Nephron progenitor cell (in vitro differentiated cells): Measurements from ENCODE around the gene RENBP.

Experiments
- DNase-seq: peaks from one replicate; pipeline ENCODE4 v3.0.0; 2021
- H3K27ac Mint-ChIP-seq: 2 replicates; pipeline ENCODE4 v1.8.0; 2021; ENCODE audit warnings: mild to moderate bottlenecking, moderate library complexity, mixed read lengths
- H3K27me3 Mint-ChIP-seq: 2 replicates; pipeline ENCODE4 v1.8.0; 2021; ENCODE audit warnings: mild to moderate bottlenecking, low read depth, mixed read lengths; ENCODE audit not compliant: poor library complexity
- H3K36me3 Mint-ChIP-seq: 2 replicates; pipeline ENCODE4 v1.8.0; 2021; ENCODE audit warnings: low read depth, mixed read lengths
- H3K4me1 Mint-ChIP-seq: 2 replicates; pipeline ENCODE4 v1.8.0; 2021; ENCODE audit warnings: mixed read lengths
- H3K4me3 Mint-ChIP-seq: 2 replicates; pipeline ENCODE4 v1.8.0; 2021; ENCODE audit warnings: mild to moderate bottlenecking, moderate library complexity, mixed read lengths
- H3K9me3 Mint-ChIP-seq: 2 replicates; pipeline ENCODE4 v1.8.0; 2021; ENCODE audit warnings: mild to moderate bottlenecking, moderate library complexity, mixed read lengths
- TF ChIP-seq, protein P1 (sequence below): fragments of 200-600 bp; sonication (generic); IDR thresholded peaks from 2 replicates; pipeline ENCODE4 v1.5.0; 2021; ENCODE audit warnings: antibody characterized with exemption

RENBP gene

DNA sequence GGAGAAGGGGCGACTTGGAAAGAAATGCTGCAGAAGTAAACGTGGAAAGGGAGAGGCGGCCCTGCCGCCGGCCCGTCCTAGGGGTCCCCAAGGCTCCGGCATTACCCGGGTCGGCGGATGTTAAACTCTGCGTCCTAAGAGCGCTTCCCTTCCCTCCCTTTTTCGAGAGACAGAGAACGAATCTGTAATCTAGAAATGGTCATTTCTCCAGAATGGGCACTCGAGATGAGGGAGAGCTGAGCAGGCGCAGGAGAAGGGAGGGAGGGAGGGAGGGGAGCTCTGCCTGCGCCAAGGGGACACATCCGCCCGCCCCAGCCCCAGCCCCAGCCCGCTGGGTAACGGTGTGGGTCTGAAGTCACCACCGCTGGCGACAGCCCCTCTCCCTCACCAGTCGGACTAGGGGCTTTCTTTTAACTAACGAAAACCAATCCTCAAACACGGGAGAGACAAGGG is 25.5 kb upstream of the RENBP start:
- Mint-ChIP-seq H3K36me3 (peaks cover 7% of the 10 kb centered on the region), H3K27ac (peak overlapping the region; percentile 100), H3K4me1 (peaks cover 64% of the 10 kb centered on the region), H3K4me3 (peak overlapping the region; percentile 100), H3K27me3 (peaks cover 3% of the 10 kb centered on the region), H3K9me3 (no peaks in the 10 kb centered on the region)
- no peak for DNase-seq
- TF ChIP-seq, protein P1, sequence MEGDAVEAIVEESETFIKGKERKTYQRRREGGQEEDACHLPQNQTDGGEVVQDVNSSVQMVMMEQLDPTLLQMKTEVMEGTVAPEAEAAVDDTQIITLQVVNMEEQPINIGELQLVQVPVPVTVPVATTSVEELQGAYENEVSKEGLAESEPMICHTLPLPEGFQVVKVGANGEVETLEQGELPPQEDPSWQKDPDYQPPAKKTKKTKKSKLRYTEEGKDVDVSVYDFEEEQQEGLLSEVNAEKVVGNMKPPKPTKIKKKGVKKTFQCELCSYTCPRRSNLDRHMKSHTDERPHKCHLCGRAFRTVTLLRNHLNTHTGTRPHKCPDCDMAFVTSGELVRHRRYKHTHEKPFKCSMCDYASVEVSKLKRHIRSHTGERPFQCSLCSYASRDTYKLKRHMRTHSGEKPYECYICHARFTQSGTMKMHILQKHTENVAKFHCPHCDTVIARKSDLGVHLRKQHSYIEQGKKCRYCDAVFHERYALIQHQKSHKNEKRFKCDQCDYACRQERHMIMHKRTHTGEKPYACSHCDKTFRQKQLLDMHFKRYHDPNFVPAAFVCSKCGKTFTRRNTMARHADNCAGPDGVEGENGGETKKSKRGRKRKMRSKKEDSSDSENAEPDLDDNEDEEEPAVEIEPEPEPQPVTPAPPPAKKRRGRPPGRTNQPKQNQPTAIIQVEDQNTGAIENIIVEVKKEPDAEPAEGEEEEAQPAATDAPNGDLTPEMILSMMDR, result no peak

DNA sequence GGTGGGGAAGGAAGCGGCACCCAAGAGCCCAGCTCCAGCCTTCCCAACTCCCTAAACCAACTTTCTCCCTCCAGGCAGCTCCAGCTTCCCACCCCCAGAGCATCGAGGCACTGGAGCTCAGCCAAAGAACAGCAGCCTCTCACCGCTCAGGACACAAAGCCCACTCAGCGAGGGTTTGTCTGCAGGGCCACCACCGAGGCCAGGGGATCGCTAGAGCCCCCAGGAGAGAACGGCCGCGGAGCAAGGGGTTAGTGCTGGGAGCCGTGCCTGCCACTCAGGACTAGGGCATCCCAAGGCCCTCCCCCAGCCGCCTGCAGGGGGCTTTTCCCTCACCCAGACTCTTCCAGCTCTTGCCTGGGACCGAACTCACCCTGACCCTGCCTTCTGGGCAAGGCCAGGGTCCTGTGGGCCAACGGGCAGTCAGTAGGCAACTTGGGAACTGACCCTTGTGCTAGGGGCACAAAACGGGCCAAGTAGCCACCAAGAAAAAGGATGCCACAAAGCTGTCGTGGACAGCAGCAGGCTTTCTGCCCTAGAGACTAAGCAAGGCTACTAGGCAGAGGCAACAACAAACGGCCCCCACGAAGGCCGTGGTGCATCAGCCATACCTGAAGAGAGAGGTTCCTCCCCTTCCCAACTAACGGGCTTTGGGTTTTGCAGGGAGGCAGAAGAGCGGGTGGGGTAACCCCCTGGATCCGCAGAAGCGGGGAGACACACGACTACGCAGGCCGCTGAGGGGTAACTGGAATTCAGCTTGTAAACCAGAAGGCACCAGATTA is 24.9 kb upstream of the RENBP start:
- Mint-ChIP-seq H3K9me3 (no peaks in the 10 kb centered on the region), H3K4me3 (peak overlapping the region; percentile 100), H3K27ac (peak overlapping the region; percentile 100), H3K4me1 (peaks cover 58% of the 10 kb centered on the region), H3K36me3 (peaks cover 10% of the 10 kb centered on the region), H3K27me3 (peaks cover 3% of the 10 kb centered on the region)
- TF ChIP-seq, protein P1, result no peak
- peak; percentile 42 for DNase-seq

- TF ChIP-seq, protein P1, result no peak
- Mint-ChIP-seq H3K9me3 (no peaks in the 10 kb centered on the region), H3K36me3 (peaks cover 10% of the 10 kb centered on the region), H3K4me3 (peak overlapping the region; percentile 100), H3K27me3 (peaks cover 3% of the 10 kb centered on the region), H3K27ac (no peak overlapping the region), H3K4me1 (peaks cover 52% of the 10 kb centered on the region)
- DNase-seq, result peak; percentile 53
These were observed 24.3 kb upstream of the RENBP start for GRCh38 chrX:153968754-153969124.

DNA sequence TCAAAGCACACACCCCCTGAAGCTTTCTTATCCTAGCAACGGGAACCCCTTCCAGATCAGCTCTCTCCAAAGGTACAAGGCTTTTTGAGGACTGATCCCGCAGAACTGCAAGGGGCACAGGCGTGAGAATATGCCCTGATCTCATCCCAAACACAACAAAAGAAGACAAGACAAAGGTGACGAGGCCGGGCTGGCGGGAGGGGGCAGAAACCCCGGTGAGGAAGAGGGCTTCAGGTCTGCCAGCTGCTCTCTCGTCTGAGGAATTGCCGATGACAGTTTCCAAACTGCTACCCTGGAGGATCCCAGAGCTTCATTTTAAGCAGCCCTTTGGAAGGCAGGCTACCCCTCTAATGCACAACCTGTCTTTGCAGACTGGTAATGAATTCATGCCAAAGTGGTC is 23.8 kb upstream of the RENBP start:
- TF ChIP-seq, protein P1, result no peak
- H3K9me3 Mint-ChIP-seq, result no peaks in the 10 kb centered on the region
- H3K4me1 Mint-ChIP-seq, result peaks cover 47% of the 10 kb centered on the region
- H3K27ac Mint-ChIP-seq, result peak overlapping the region; percentile 88
- peaks cover 3% of the 10 kb centered on the region for H3K27me3 Mint-ChIP-seq
- H3K4me3 Mint-ChIP-seq, result peak overlapping the region; percentile 100
- H3K36me3 Mint-ChIP-seq, result peaks cover 10% of the 10 kb centered on the region
- no peak for DNase-seq

DNA sequence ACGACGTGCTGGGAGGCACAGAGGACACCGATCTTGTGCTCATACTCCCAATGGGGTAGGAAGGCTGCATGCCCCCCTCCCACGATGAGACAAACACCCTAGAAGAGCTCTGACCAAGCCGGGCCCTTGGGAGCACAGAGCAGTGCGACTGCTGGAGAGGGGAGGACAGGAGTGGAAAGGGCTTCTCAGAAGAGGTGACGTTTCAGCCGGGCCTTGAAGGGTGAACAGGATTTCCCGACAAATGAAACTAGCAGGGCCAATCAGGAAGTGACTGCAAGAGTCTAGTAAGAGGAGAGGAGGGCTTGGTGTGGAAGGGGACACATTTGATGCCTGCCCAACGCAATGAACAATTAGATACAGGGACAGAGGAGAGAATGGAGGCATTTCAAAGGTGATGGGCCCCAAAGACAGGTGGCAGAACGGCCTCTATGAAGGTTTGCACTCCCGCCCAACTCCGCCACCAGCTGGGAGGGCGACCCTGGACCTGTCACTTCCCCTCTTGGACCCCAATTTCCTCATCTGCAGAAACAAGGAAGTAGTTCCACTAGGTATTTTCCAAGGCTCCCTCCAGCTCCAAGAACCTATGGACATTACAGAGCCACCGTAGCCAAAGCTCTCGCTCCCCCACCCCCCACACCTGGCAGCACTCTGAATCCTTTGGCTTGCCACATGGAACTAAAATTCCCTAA is 23.2 kb upstream of the RENBP start:
- no peak for DNase-seq
- H3K9me3 Mint-ChIP-seq, result no peaks in the 10 kb centered on the region
- H3K27ac Mint-ChIP-seq, result peak overlapping the region; percentile 88
- peak overlapping the region; percentile 100 for H3K4me3 Mint-ChIP-seq
- TF ChIP-seq, protein P1, result no peak
- peaks cover 12% of the 10 kb centered on the region for H3K36me3 Mint-ChIP-seq
- peaks cover 3% of the 10 kb centered on the region for H3K27me3 Mint-ChIP-seq
- peaks cover 43% of the 10 kb centered on the region for H3K4me1 Mint-ChIP-seq
